GM06990 (cell line): ENCODE data around the gene MEGF6.

Source experiments
- DNase-seq: peaks from one replicate; pipeline ENCODE4 v3.0.0-alpha.2; 2011; ENCODE audit not compliant: insufficient read length; ENCODE audit errors: extremely low read depth
- H3K27me3 ChIP-seq: replicated peaks from 2 replicates; pipeline ENCODE4 v1.6.0; 2011; ENCODE audit warnings: low read length; ENCODE audit not compliant: control insufficient read depth, insufficient read depth
- H3K36me3 ChIP-seq: 2 replicates; pipeline ENCODE4 v1.5.1; 2011; ENCODE audit warnings: low read length; ENCODE audit not compliant: control insufficient read depth, insufficient read depth
- H3K4me3 ChIP-seq: replicated peaks from 2 replicates; pipeline ENCODE4 v1.5.1; 2011; ENCODE audit warnings: low read depth, mild to moderate bottlenecking, control low read depth, low read length
- TF ChIP-seq, protein P1 (sequence below): IDR thresholded peaks from 2 replicates; pipeline ENCODE4 v1.5.1; 2011; ENCODE audit warnings: low read length, control low read depth, mild to moderate bottlenecking, inconsistent platforms; ENCODE audit not compliant: insufficient read depth, poor library complexity, severe bottlenecking

Gene MEGF6

DNA sequence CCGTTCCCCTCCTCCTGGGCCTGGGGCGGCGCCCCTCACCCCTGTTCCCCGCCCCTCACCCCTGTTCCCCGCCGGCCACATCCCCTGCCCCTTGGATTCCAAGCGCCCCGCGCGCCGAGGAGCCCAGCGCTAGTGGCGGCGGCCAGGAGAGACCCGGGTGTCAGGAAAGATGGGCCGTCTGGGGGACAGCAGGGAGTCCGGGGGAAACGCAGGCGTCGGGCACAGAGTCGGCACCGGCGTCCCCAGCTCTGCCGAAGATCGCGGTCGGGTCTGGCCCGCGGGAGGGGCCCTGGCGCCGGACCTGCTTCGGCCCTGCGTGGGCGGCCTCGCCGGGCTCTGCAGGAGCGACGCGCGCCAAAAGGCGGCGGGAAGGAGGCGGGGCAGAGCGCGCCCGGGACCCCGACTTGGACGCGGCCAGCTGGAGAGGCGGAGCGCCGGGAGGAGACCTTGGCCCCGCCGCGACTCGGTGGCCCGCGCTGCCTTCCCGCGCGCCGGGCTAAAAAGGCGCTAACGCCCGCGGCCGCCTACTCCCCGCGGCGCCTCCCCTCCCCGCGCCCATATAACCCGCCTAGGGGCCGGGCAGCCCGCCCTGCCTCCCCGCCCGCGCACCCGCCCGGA, 40.7 kb upstream of the MEGF6 start, which contains the start of gene TP73:
TP73 (plus strand) TSS at position 587 of the 618 bp plus-strand sequence. CDS start 29,850 bp downstream, outside the sequence.
- TF ChIP-seq, protein P1, sequence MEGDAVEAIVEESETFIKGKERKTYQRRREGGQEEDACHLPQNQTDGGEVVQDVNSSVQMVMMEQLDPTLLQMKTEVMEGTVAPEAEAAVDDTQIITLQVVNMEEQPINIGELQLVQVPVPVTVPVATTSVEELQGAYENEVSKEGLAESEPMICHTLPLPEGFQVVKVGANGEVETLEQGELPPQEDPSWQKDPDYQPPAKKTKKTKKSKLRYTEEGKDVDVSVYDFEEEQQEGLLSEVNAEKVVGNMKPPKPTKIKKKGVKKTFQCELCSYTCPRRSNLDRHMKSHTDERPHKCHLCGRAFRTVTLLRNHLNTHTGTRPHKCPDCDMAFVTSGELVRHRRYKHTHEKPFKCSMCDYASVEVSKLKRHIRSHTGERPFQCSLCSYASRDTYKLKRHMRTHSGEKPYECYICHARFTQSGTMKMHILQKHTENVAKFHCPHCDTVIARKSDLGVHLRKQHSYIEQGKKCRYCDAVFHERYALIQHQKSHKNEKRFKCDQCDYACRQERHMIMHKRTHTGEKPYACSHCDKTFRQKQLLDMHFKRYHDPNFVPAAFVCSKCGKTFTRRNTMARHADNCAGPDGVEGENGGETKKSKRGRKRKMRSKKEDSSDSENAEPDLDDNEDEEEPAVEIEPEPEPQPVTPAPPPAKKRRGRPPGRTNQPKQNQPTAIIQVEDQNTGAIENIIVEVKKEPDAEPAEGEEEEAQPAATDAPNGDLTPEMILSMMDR, result no peak
- Histone ChIP-seq H3K4me3 (peak within 1 kb of the TSS; percentile 79), H3K27me3 (no peaks in the 10 kb centered on the region), H3K36me3 (peaks cover 2% of the 10 kb centered on the region)
- peak; percentile 83 for DNase-seq

DNA sequence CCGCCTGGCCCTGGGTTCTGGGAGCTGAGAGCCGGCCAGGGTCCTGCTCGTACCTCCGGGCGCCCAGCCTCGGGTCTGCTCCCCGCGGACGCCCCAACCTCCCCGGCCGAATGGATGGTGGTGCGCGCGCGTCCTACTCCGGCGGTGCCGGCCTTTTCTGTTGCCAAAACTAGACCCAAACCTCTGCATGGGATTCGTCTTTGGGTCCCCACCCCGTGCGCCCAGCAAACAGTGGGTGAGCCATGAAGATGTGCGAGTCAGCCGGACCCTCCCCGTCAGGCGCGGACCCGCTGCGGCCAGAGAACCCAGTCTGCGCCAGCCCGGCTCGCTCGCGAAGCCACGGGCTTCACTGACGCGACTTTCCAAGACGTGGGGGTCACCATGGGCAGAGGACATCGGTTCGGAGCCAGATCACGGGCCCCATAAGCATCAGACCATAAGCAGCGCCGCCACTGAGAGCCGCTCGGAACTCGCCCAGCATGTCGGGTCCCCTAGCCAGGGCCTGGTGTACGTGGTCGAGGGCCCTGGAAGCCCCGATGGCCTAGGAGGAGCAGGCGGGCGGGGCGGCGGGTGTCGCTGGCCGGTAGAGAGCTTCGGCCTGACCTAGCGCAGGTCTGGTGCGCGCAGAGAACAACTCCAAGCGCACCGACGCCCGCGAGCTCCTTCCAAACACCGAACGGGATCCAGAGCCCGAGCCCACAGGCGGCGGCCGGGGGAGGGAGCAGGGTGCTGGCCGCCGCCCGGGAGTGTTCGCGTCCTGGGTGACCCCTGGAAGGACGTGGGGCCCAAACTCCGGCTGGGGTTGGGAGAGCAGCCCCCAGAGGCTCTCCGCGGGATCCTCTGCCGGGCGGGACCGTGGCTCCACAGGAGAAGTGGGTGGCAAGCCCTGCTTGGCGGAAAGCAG, 40.0 kb upstream of the MEGF6 start:
- Histone ChIP-seq H3K27me3 (no peaks in the 10 kb centered on the region), H3K4me3 (peak overlapping the region; percentile 79), H3K36me3 (peaks cover 8% of the 10 kb centered on the region)
- TF ChIP-seq, protein P1, result no peak
- DNase-seq, result peak; percentile 60

DNA sequence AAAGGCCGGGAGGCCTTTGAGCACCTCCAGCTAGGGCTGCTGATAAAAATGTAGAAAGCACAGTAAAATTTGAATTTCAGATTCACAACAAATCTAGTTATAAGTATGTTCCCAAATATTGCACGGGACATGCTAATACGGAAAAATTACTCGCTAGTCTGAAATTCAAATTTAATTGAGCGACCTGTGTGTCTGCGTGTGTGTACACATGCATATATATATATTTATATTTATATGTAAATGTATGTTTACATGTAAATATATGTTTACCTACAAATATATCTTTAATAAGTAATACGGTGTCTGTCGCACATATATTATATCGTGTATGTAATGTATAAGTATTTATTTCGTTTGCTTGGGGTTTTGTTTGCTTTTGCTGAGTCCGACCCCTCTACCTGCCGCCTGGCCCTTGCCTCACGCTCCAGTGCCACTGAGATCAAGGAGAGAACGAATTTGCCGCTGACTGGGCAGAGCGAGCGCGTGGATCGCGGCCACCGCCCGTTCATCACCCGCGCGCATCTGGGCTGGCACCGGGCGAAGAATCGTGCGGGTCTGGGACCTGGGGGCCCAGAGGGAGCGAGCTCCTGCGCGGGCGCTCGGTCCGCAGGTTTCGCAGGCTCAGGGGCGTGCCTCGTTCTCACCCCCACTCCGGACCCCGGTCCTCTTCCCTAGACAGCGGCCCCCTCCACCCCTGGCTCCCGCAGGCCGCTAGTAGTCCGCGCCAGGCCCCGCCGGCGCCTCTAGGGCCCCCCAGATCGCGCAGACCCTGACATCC, 39.1 kb upstream of the MEGF6 start:
- TF ChIP-seq, protein P1, result no peak
- DNase-seq, result no peak
- Histone ChIP-seq H3K27me3 (no peaks in the 10 kb centered on the region), H3K4me3 (no peak overlapping the region; the same call in 1 of the 2 replicates), H3K36me3 (peaks cover 8% of the 10 kb centered on the region)

DNA sequence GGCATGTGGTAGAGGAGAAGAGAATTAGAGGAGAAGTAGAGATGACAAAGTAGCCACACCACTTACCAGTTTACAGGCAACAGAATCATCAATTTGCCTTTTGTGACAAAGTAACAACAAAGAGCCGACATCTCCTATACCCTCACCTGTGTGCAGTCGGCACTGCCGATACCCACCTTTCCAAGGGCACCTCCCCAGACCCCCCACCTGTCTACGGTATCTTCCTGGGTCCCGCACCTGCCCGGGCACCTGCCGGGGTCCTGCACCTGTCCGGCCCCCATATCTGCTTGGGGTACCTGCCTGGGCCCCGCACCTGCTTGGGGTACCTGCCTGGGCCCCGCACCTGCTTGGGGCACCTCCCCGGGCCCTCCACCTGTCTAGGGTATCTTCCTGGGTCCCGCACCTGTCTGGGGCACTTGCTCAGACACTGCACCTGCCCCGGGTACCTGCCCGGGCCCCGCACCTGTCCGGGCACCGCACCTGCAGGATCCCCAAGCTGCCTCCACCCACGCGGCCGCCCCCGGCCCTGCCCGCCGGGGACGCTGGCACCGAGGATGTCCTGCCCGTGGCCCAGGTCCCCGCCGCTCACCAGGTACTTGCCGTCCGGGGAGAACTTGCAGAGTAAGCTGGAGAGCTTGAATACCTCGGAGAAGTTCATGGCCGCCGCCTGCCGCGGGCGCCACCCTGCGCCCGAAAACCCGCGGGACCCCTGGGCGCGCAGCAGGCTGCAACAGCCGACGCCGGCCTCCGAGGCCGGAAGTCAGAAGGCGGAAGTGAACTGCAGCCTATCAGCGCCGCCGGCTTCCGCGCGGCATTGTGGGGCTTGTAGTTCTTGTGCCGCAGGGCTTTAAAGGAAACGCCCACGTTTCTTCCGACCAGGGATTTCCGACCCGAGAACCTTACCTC, 38.3 kb upstream of the MEGF6 start, which contains the start of gene WRAP73:
WRAP73 (minus strand) TSS at position 762 of the 906 bp plus-strand sequence; CDS start at position 658, 104 bp downstream.
- DNase-seq, result peak; percentile 92
- Histone ChIP-seq H3K4me3 (peak within 1 kb of the TSS; percentile 86), H3K36me3 (peaks cover 8% of the 10 kb centered on the region), H3K27me3 (no peaks in the 10 kb centered on the region)
- TF ChIP-seq, protein P1, result peak; percentile 38

DNA sequence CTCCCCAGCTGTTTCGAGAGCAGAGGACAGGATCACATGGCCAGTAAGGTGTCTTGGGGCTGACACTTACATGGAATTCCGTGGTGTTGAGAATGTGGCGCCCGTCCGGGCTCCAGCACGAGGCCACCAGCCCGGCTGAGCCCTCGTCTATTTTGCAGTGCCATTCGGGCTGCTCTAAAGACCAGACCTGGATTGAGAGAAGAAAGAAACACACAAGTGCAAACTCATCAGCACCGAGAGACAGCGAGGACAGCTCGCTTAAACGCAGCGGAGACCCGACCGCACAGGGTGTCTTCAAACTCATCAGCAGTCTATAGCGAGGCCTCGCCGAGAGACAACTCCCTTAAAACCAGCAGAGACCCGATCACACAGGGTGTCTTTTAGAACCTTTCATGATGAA, 35.3 kb upstream of the MEGF6 start:
- peaks cover 8% of the 10 kb centered on the region for H3K36me3 ChIP-seq
- no peaks in the 10 kb centered on the region for H3K27me3 ChIP-seq
- no peak overlapping the region for H3K4me3 ChIP-seq
- TF ChIP-seq, protein P1, result no peak
- no peak for DNase-seq
